Fibroblast of the aortic adventitia (primary cell): ENCODE data around the gene CERS6. TPM values are rescaled to one million over a fixed set of nuclear protein-coding genes. Genes with fewer than 3 reads are reported as not detected.

ENCODE experiments used
- DNase-seq: peaks from one replicate; pipeline ENCODE4 v3.0.0-alpha.2; 2010; ENCODE audit warnings: low read depth
- H3K4me3 ChIP-seq: 2 replicates; pipeline ENCODE4 v1.5.1; 2011; ENCODE audit warnings: low read depth, mild to moderate bottlenecking, control low read depth, low read length, moderate library complexity
- total RNA-seq: library from RNA; depleted of rRNA; stranded (reverse); fragments of >200 nt; gene quantifications from 2 replicates; pipeline ENCODE4 v1.2.3, GENCODE V29; 2012; ENCODE audit warnings: low replicate concordance
- TF ChIP-seq, protein P1 (sequence below): IDR thresholded peaks from 2 replicates; pipeline ENCODE4 v1.5.1; 2011; ENCODE audit warnings: mild to moderate bottlenecking, low read length, control low read depth, inconsistent platforms; ENCODE audit not compliant: insufficient read depth

CERS6 gene
- total RNA-seq, 1 donor = 14.2 TPM

DNA sequence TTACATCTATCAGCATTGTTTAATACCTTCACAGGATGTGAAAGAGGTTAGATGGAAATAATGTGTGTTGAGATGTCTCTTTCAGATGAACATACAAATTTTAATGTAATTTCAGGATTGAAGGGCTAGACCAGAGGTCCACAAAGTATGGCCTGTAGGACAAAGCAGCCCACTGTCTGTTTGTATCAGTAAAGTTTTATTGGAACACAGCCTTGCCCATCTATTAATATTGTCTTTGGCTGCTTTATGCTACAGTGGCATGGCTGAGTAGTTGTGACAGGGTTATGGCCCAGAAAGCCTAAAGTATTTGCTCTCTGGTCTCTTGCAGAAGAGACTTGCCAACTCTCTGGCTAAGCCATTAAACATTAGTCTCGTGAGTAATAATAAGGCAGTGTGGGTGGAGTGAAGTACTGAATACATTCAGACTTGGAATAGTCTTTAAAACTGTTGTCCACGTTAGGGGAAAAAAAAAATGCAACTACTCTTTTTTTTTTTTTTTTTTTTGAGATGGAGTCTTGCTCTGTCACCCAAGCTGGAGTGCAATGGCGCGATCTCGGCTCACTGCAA is 271.9 kb downstream of the CERS6 start:
- no peak for DNase-seq
- TF ChIP-seq, protein P1, sequence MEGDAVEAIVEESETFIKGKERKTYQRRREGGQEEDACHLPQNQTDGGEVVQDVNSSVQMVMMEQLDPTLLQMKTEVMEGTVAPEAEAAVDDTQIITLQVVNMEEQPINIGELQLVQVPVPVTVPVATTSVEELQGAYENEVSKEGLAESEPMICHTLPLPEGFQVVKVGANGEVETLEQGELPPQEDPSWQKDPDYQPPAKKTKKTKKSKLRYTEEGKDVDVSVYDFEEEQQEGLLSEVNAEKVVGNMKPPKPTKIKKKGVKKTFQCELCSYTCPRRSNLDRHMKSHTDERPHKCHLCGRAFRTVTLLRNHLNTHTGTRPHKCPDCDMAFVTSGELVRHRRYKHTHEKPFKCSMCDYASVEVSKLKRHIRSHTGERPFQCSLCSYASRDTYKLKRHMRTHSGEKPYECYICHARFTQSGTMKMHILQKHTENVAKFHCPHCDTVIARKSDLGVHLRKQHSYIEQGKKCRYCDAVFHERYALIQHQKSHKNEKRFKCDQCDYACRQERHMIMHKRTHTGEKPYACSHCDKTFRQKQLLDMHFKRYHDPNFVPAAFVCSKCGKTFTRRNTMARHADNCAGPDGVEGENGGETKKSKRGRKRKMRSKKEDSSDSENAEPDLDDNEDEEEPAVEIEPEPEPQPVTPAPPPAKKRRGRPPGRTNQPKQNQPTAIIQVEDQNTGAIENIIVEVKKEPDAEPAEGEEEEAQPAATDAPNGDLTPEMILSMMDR = no peak
- no peak overlapping the region for H3K4me3 ChIP-seq

DNA sequence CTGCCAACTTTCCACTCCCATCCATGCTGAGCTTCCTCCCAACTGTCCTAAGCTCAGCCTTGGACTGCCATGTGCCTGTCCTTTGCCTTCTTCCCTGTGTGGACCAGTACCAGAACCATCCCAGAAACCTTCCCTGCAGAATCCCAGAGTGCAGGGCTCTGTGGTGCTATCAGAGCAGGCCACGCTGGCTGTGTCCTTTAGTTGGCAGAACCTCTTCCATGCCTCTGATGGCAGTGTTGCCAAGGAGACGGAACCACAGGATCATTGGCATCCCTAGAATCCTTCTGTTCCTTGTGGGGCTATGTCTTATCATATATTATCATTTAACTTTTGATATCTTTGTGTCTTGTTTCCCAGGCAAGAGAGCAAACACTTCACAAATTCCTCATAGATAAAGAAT is 273.4 kb downstream of the CERS6 start:
- no peak overlapping the region for H3K4me3 ChIP-seq
- TF ChIP-seq, protein P1 = no peak
- no peak for DNase-seq

DNA sequence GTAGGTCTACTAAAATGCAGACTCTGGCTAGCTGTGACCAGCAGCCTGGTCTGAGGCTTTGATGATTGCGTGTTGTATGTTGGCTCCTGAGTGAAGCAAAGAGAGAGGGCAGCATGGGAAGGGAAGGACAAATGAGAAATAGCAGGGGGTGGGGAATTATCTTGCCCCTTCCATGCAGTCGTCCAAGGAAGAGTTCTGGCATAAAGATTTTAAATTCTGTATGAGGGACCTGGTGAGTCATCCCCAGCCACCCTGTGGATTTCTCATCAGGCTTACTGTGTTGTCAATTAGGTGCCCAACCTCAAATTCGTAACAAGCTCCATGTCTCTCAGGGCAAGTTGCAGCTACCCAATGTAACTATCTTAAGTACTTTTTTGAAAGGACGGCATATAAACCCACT is 274.3 kb downstream of the CERS6 start:
- TF ChIP-seq, protein P1 = no peak
- H3K4me3 ChIP-seq = no peak overlapping the region
- no peak for DNase-seq

DNA sequence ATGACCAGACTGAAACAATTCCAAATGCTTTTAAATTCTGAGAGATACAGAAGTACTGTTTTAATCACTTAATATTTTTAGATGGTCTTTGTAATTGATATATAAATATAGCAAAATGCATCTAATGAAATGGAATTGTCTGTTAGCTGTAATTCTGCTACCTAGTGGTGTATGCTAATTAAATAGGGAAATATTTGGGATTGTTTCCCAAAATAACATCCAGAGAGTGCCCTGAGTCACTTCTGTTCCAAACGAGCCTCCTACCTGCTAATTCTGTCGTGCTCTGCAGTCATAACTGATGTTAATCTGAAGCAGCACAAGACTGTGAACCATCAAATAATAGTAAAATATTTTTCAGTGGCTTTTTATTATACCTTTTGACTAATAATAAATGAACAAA is 274.9 kb downstream of the CERS6 start:
- H3K4me3 ChIP-seq = no peak overlapping the region
- no peak for DNase-seq
- TF ChIP-seq, protein P1 = no peak

DNA sequence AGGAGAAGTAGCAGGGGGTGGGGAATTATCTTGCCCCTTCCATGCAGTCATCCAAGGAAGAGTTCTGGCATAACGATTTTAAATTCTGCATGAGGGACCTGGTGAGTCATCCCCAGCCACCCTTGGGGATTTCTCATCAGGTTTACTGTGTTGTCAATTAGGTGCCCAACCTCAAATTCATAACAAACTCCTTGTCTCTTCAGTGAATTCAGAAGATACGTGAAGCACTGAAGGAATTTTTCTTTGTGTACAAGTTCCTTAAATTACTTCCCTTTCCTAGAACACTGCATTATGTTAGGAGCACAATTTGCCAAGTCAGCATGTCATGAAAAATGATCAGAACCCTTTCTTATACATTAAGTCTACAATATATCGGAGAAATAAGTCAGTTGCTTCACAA is 275.5 kb downstream of the CERS6 start:
- TF ChIP-seq, protein P1 = no peak
- DNase-seq = no peak
- H3K4me3 ChIP-seq = no peak overlapping the region

DNA sequence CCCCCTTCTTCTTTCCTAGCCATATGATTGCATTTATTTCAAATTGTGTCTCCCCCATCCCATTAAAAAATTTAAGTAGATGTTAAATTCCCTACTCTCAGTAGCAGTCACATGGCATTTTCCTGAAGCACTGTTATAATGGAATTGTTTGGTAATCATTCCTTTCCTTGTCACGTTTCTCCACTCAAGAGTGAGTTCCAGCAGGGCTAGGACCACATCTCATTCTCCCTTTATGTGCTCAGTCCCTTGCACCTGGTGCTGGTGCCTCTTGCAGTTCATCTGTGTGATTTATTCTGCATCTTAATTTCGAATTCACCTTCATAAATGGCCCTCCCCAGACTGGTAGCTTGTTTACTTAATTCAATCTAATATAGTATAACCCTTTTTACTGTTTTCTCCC is 276.0 kb downstream of the CERS6 start:
- H3K4me3 ChIP-seq = no peak overlapping the region
- TF ChIP-seq, protein P1 = no peak
- no peak for DNase-seq

DNA sequence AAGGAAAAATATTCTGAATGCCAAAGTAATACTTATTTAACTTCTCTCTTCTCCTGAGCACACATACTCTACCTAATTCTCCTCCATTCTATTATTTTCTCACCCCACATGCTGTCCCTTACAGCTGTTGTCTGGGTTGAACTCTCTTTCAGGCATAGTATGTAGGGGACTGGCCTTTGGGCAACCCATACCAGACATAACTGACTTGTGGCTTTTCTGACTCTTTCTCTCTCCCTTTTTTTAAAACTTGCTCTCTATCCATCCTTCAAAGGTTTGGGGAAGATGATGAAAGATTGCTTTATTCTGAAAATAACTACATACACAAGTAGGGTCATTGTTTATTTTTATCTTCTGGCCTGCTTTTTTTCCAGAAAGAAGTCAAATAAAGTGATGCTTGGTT is 276.4 kb downstream of the CERS6 start:
- no peak for DNase-seq
- no peak overlapping the region for H3K4me3 ChIP-seq
- TF ChIP-seq, protein P1 = no peak
